Fibroblast of mammary gland (primary cell): Measurements from ENCODE around the gene PDZD8.

ENCODE experiments used
- DNase-seq: peaks from one replicate; pipeline ENCODE4 v3.0.0-alpha.2; 2010; ENCODE audit warnings: low read depth
- H3K4me3 ChIP-seq: 2 replicates; pipeline ENCODE4 v1.5.1; 2011; ENCODE audit warnings: low read depth, mild to moderate bottlenecking, low read length, moderate library complexity; ENCODE audit not compliant: control insufficient read depth
- TF ChIP-seq, protein P1 (sequence below): conservative IDR thresholded peaks from 2 replicates; pipeline ENCODE4 v1.5.1; 2011; ENCODE audit warnings: low read depth, low read length, inconsistent platforms; ENCODE audit not compliant: control insufficient read depth, insufficient read depth

The PDZD8 gene, protein sequence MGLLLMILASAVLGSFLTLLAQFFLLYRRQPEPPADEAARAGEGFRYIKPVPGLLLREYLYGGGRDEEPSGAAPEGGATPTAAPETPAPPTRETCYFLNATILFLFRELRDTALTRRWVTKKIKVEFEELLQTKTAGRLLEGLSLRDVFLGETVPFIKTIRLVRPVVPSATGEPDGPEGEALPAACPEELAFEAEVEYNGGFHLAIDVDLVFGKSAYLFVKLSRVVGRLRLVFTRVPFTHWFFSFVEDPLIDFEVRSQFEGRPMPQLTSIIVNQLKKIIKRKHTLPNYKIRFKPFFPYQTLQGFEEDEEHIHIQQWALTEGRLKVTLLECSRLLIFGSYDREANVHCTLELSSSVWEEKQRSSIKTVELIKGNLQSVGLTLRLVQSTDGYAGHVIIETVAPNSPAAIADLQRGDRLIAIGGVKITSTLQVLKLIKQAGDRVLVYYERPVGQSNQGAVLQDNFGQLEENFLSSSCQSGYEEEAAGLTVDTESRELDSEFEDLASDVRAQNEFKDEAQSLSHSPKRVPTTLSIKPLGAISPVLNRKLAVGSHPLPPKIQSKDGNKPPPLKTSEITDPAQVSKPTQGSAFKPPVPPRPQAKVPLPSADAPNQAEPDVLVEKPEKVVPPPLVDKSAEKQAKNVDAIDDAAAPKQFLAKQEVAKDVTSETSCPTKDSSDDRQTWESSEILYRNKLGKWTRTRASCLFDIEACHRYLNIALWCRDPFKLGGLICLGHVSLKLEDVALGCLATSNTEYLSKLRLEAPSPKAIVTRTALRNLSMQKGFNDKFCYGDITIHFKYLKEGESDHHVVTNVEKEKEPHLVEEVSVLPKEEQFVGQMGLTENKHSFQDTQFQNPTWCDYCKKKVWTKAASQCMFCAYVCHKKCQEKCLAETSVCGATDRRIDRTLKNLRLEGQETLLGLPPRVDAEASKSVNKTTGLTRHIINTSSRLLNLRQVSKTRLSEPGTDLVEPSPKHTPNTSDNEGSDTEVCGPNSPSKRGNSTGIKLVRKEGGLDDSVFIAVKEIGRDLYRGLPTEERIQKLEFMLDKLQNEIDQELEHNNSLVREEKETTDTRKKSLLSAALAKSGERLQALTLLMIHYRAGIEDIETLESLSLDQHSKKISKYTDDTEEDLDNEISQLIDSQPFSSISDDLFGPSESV

DNA sequence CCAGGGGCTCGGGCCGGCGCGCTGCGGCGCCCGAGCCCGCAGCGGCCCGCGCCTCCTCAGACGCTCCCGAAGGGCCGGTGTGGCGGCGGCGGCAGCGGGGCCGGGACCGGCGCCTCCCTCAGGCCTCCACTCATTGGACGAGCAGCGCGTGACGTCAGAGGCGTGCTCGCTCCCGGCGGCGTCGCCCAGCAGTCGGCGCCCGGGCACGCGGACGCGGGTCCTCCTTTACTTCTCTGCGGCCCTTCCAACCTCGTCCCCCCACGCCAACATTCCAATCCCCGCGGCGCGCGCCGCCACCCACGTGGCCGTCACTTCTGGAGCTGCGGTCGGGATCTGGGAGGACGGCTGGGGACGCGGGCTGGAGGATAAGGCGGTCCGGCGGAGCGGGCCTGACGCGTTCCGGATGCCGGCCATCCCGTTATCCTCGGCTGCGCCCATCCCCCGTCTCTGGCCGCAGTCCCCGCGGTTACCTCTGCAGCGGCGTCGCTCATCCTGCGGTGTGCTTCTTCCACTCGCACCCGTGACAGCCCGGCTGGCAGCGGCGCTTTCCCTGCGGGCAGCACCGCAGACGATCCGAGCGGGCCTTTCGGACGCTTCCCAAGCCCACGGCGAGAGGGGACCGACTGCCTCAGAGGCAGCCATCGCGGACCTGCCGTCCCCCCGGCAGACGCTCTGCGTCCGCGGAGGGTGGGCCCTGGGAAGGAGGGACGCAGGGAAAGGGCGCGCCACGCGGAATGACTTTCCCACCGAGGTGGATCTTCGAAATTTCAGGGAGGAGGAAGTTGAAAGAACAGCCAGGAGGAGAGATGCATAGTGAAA, at the start of gene PDZD8:
Gene PDZD8, minus strand, starts transcription at position 81 of the 819 bp plus-strand sequence. CDS start 213 bp downstream, outside the sequence.
- peak within 1 kb of the TSS; percentile 82 for H3K4me3 ChIP-seq
- DNase-seq: peak; percentile 86
- TF ChIP-seq, protein P1, sequence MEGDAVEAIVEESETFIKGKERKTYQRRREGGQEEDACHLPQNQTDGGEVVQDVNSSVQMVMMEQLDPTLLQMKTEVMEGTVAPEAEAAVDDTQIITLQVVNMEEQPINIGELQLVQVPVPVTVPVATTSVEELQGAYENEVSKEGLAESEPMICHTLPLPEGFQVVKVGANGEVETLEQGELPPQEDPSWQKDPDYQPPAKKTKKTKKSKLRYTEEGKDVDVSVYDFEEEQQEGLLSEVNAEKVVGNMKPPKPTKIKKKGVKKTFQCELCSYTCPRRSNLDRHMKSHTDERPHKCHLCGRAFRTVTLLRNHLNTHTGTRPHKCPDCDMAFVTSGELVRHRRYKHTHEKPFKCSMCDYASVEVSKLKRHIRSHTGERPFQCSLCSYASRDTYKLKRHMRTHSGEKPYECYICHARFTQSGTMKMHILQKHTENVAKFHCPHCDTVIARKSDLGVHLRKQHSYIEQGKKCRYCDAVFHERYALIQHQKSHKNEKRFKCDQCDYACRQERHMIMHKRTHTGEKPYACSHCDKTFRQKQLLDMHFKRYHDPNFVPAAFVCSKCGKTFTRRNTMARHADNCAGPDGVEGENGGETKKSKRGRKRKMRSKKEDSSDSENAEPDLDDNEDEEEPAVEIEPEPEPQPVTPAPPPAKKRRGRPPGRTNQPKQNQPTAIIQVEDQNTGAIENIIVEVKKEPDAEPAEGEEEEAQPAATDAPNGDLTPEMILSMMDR: no peak

DNA sequence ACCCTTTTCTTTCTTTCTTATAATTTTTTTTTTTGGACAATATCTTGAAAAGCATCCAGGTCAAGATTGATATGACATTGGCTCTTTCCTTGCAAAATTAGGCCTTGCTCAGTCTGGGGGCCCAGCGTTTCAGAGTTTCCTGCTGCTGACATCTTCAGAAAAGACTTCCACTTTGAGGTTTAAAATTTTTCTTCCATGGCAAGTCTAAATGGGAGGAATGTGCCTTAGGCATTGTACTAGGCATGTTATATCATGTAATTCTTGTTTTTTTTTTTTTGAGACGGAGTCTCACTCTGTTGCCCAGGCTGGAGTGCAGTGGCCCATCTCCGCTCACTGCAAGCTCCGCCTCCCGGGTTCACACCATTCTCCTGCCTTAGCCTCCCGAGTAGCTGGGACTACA, 48.9 kb upstream of the PDZD8 start:
- TF ChIP-seq, protein P1: no peak
- no peak for DNase-seq
- no peak overlapping the region for H3K4me3 ChIP-seq

DNA sequence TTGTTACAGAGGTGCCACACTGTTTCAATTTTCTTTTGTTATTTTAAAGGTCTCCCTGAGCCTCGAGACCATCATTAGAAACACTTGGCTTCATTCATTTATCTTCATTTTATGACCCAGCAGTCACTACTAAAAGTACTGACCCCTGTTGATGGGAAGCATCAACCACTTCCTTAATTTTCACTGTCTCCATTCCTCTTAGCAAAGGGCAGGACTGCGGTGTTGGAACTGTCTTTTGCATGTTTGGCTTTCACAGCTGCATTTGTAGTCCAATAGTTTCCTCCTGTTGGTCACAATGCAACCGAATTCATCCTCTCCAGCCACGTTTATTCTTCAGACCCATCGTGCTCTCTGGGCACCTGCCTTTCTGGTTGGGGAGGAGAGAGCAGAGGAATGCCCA, 46.7 kb upstream of the PDZD8 start:
- TF ChIP-seq, protein P1: no peak
- DNase-seq: no peak
- no peak overlapping the region for H3K4me3 ChIP-seq

DNA sequence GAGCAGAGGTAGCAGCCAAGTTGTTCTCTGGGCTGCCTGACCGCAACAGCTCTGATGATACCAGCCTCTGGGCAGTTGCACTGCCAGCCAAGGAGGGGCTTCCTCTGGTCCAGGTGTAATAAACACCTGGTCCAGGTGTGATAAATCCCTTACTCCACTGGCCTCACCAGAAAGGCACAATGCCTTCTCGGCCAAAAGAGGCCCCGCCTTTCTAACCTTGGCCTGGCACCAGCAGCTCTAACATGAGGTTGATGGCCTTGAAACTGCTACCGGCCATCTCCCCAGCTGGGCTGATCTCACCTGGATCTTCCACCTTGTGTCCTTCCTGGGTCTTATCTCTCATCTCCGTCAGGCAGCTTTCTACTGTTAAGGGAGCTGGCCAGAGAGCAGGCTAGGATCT, 45.5 kb upstream of the PDZD8 start:
- DNase-seq: no peak
- H3K4me3 ChIP-seq: no peak overlapping the region
- TF ChIP-seq, protein P1: no peak

DNA sequence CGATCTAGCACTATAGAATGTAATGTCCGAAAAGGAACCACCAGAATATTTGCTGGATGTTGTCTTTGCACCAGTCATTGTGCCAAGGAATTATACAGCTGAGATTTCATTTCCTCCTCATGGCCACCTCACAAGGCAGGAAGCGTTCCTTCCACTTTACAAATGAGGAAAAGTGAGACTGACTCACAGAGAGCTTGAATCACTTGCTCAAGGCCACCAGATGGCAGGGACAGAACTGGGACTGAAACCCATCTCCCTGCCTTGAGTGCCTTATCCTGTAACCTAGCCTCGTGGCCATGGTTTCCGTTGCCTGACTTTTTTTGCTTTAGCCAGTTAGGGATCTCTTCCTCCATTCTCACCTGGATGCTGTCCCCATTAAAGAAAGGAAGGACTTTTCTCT, 44.7 kb upstream of the PDZD8 start:
- H3K4me3 ChIP-seq: no peak overlapping the region
- peak; percentile 23 for DNase-seq
- TF ChIP-seq, protein P1: no peak

DNA sequence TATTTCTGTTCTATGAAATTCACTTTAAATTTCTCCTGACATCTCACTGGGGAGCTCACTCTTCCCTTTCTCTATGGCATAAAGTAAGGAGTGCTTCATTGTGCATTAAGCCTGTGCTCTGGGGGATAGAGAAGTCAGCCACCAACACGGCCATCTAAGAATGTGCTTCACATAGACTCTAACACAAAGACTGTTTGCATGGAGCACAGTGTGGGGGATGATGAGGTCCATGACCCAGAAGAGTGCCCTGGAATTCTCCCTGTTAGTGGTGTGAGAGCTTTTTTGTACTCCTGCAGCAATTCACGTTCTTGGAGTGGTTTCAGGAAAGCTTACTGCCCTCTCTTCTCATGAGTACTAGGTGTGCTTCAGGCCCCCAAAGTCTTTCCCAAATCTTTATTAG, 43.9 kb upstream of the PDZD8 start:
- TF ChIP-seq, protein P1: no peak
- H3K4me3 ChIP-seq: no peak overlapping the region
- DNase-seq: no peak
